HFFc6 (cell line): ENCODE measurements around the gene HAP1. TPM values are rescaled to one million over a fixed set of nuclear protein-coding genes. Genes with fewer than 3 reads are reported as not detected.

Source experiments
- DNase-seq: peaks from one replicate; pipeline ENCODE4 v3.0.0-alpha.2; 2018
- H3K27ac Mint-ChIP-seq: 2 replicates; pipeline ENCODE4 v1.8.0; 2020; ENCODE audit warnings: mild to moderate bottlenecking, mixed read lengths
- H3K27me3 Mint-ChIP-seq: 2 replicates; pipeline ENCODE4 v1.8.0; 2021; ENCODE audit warnings: mild to moderate bottlenecking, moderate library complexity, mixed read lengths; ENCODE audit not compliant: insufficient read depth
- H3K36me3 Mint-ChIP-seq: 2 replicates; pipeline ENCODE4 v1.8.0; 2021; ENCODE audit warnings: low read depth, mixed read lengths
- H3K4me1 Mint-ChIP-seq: 2 replicates; pipeline ENCODE4 v1.8.0; 2020; ENCODE audit warnings: low read depth, mixed read lengths
- H3K4me3 Mint-ChIP-seq: 2 replicates; pipeline ENCODE4 v1.8.0; 2020; ENCODE audit warnings: mild to moderate bottlenecking, moderate library complexity, mixed read lengths
- H3K9me3 Mint-ChIP-seq: 2 replicates; pipeline ENCODE4 v1.8.0; 2020; ENCODE audit warnings: mild to moderate bottlenecking, mixed read lengths
- total RNA-seq, 6 experiments: library from RNA; stranded (reverse); fragmentation: NEBNext Ultra II Directional; extraction: Animal tissue kit (Norgen Biotek cat#: 25700); gene quantifications; 2 replicates in 1 of 6; 3 replicates in 5 of 6; pipeline ENCODE4 v1.2.3, GENCODE V29; 2021
- TF ChIP-seq, protein P1 (sequence below): fragments of 200-600 bp; sonication (generic); IDR thresholded peaks from 2 replicates; pipeline ENCODE4 v1.5.0; 2021; ENCODE audit warnings: antibody characterized with exemption, mild to moderate bottlenecking

The HAP1 gene
- total RNA-seq, 6 experiments from 2014 or later, result 0.09 to 0.12 TPM; not detected in 4

DNA sequence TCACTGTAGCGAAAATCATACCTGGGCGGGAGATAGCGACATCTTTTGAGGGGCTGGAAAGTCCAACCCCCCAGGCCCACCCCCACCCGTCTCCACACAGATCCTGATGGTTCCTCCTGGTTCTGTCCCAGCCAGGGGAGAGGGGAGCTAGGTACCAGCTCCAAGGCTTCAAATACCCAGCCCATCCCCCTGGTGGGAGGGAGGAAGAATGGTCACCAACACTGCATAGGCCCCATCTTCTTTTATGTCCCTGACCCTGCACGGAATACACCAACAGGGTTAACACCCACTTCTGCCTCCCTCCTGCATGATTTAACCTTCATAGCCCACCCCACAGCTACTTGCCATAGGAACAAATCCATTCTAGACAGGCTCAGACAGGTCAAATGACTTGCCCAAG, 9.3 kb downstream of the HAP1 start:
- no peaks in the 10 kb centered on the region for H3K36me3 Mint-ChIP-seq
- H3K9me3 Mint-ChIP-seq, result no peaks in the 10 kb centered on the region
- H3K4me3 Mint-ChIP-seq, result no peak overlapping the region
- peaks cover 29% of the 10 kb centered on the region for H3K27me3 Mint-ChIP-seq
- no peak for DNase-seq
- H3K4me1 Mint-ChIP-seq, result no peaks in the 10 kb centered on the region
- TF ChIP-seq, protein P1, sequence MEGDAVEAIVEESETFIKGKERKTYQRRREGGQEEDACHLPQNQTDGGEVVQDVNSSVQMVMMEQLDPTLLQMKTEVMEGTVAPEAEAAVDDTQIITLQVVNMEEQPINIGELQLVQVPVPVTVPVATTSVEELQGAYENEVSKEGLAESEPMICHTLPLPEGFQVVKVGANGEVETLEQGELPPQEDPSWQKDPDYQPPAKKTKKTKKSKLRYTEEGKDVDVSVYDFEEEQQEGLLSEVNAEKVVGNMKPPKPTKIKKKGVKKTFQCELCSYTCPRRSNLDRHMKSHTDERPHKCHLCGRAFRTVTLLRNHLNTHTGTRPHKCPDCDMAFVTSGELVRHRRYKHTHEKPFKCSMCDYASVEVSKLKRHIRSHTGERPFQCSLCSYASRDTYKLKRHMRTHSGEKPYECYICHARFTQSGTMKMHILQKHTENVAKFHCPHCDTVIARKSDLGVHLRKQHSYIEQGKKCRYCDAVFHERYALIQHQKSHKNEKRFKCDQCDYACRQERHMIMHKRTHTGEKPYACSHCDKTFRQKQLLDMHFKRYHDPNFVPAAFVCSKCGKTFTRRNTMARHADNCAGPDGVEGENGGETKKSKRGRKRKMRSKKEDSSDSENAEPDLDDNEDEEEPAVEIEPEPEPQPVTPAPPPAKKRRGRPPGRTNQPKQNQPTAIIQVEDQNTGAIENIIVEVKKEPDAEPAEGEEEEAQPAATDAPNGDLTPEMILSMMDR, result no peak
- H3K27ac Mint-ChIP-seq, result no peak overlapping the region

- Mint-ChIP-seq H3K27me3 (peaks cover 29% of the 10 kb centered on the region), H3K4me3 (no peak overlapping the region), H3K36me3 (no peaks in the 10 kb centered on the region), H3K27ac (no peak overlapping the region), H3K4me1 (no peaks in the 10 kb centered on the region), H3K9me3 (no peaks in the 10 kb centered on the region)
- TF ChIP-seq, protein P1, result no peak
- DNase-seq, result no peak
These were observed 9.9 kb downstream of the HAP1 start for GRCh38 chr17:41724476-41725050.

- no peak overlapping the region for H3K4me3 Mint-ChIP-seq
- H3K9me3 Mint-ChIP-seq, result no peaks in the 10 kb centered on the region
- no peak for DNase-seq
- no peaks in the 10 kb centered on the region for H3K36me3 Mint-ChIP-seq
- TF ChIP-seq, protein P1, result no peak
- peaks cover 32% of the 10 kb centered on the region for H3K27me3 Mint-ChIP-seq
- no peaks in the 10 kb centered on the region for H3K4me1 Mint-ChIP-seq
- no peak overlapping the region for H3K27ac Mint-ChIP-seq
These were observed 10.5 kb downstream of the HAP1 start for GRCh38 chr17:41723801-41724475.

DNA sequence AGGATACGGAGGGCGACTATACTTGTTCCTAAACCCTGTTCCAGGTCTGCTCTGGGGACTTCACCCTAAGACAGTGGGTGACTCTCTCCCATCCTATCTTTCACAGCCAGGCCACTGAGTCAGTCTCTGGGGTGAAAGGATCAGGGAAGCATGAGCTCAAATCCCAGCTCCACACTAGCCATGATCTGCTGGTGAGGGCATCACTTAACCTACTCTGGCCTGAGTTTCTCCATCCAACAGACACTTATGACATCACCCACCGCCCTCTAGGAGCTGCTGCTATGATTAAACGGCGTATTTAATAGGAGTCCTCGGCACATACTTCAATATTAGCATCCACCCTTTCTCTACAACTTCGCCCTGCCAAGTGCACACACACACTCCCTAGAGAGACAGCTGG, 12.2 kb downstream of the HAP1 start:
- peaks cover 8% of the 10 kb centered on the region for H3K4me1 Mint-ChIP-seq
- no peak overlapping the region for H3K27ac Mint-ChIP-seq
- no peaks in the 10 kb centered on the region for H3K9me3 Mint-ChIP-seq
- no peak for DNase-seq
- peaks cover 28% of the 10 kb centered on the region for H3K27me3 Mint-ChIP-seq
- H3K4me3 Mint-ChIP-seq, result no peak overlapping the region
- TF ChIP-seq, protein P1, result no peak
- H3K36me3 Mint-ChIP-seq, result no peaks in the 10 kb centered on the region

GRCh38 chr17:41718287-41718645, 16.2 kb downstream of the HAP1 start:
- Mint-ChIP-seq H3K27ac (no peak overlapping the region), H3K4me3 (no peak overlapping the region), H3K9me3 (no peaks in the 10 kb centered on the region), H3K27me3 (peaks cover 26% of the 10 kb centered on the region), H3K4me1 (peaks cover 8% of the 10 kb centered on the region), H3K36me3 (no peaks in the 10 kb centered on the region)
- DNase-seq, result no peak
- TF ChIP-seq, protein P1, result no peak
